HG03095 (cell line): ENCODE results near the gene GRAMD2A.
"Not testable (repeated sequence)": the region's sequence is repeated elsewhere in the genome, so short reads cannot be mapped to it uniquely, and the experiment has no call there.

ENCODE experiments used
- ATAC-seq: cut with Tn5 transposase; IDR thresholded peaks from one replicate; pipeline ENCODE4 v1.9.1; 2021; ENCODE audit warnings: moderate library complexity; ENCODE audit not compliant: unreplicated experiment

Gene GRAMD2A

DNA sequence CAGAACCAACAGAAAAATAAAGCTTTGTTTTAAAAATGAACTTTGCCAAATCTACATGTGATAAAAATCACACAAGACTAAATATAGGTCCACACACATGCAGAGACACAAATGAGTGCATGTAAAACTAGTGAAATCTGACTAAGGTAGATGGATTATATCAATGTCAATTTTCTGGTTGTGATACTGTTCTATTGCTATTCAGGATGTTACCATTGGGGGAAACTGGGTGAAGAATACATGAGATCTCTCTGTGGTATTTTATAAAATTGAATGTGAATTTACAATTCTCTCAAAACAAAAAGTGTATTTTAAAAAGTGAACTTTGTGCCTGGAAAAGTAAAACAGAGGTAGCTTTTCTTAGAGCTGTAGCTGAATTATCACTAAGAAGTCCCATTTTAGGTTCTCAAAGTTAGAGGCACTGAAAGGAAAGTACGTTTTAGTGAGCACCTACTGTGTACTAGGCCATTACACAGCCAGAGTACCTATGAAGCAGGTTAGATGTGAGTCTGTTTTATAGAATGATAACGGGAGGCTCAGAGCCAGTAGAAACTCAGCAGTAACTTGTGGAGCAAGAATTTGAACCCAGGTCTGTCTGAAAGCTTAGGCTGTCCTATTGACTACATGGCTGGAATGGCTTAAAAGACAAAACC, 8.2 kb downstream of the GRAMD2A start:
- ATAC-seq, result no peak

DNA sequence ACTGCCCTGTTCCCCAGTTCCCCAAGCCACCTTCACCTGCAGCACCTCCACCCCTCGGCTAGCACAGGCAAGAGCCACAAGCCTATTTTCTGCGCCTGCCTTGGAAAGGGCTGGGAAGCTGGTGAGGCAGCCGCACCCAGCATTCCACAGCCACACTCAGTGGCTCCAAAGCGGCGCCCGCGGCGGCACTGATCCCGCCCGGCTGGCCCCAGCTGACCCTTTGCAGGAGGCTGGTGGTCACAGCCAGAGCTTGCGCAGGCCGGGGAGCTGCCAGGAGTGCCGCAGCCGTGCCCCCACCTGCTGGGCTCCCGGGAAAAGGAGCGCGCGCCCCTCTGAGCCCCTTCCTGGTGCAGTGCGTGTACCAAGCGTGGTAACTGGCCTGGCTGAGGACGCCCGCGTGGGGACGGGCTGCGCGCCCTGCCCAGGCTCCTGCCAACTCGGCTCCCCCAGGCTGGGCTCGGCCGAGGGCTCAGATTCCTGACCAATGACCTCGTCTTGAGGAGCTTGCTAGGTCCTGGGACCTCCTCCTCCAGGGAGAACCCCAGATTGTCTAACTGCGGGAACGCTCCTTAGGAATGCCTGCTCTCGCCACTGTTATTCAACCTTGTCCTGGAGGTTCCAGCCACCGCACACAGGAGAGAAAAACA, 13.3 kb downstream of the GRAMD2A start:
- ATAC-seq, result no peak

DNA sequence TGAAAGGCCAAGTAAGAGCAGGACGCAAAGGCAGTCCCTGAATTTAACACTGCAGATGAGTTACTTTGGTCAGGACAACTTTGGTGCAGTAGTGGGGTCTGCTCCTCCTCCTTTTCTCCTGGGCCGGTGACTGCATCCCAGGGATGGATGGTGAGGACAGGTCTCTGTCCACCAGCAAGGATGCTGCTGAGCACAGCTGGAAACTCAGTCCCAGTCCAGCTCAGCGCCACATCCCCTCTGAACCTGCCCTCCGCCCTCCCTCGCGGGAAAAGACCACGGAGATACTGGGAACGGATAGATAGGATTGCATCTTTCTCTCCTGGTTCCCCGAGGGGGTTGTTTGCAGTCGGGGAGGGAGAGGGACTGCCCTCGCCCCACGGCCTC, 13.8 kb downstream of the GRAMD2A start:
- no peak for ATAC-seq

DNA sequence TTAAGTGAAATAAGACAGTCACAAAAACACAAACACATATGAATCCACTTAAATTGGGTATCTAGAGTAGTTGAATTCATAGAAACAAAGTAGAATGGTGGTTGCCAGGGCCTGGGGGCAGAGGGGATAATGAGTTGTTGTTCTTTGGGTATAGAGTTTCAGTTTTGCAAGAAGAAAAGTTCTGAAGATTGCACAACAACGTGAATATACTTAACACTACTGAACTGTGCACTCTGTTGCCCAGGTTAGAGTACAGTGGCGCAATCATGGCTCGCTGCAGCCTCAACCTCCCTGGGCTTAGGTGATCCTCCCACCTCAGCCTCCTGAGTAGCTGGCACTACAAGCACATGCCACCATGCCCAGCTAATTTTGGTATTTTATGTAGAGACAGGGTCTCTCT, 14.9 kb downstream of the GRAMD2A start:
- ATAC-seq, result no peak

DNA sequence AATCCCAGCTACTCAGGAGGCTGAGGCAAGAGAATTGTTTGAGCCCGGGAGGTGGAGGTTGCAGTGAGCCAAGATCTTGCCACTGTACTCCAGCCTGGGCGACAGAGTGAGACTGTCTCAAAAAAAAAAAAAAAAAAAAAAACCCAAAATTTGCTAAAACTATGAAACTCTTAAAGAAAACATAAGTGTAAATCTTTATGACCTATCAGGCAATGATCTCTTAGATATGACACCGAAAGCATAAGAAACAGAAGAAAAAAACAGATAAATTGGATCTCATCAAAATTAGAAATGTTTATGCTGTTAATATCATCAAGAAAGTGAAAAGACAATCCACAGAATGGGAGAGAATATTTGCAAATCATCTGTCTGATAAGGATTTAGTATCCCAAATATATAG, 15.3 kb downstream of the GRAMD2A start:
- ATAC-seq, result no peak

DNA sequence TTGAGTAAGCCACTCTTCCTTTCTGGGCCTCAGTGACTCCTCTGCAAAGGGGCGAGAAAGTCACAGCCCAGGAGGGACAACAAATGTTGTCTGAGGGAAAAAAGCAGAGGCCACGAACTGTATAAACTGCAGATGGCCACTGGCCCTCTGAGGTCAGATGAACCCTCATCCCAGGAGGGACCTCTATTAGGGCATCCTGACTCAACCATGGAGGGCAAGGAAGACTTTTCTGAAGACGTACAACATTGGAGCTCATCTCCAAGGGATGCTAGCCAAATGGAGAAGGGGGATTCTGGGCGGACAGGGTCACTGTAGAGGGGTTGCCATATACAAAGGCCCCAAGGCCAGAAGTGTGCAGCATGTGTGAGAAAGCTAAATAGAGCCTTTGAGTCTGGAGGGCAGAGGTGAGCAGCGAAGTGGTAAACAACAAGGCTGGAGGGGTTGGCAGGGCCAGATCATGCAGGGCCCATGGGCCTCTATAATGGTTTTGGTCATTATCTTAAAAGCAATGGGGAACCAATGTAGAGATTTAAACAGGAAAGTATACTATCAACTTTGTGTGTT, 16.7 kb downstream of the GRAMD2A start:
- ATAC-seq, result no peak

DNA sequence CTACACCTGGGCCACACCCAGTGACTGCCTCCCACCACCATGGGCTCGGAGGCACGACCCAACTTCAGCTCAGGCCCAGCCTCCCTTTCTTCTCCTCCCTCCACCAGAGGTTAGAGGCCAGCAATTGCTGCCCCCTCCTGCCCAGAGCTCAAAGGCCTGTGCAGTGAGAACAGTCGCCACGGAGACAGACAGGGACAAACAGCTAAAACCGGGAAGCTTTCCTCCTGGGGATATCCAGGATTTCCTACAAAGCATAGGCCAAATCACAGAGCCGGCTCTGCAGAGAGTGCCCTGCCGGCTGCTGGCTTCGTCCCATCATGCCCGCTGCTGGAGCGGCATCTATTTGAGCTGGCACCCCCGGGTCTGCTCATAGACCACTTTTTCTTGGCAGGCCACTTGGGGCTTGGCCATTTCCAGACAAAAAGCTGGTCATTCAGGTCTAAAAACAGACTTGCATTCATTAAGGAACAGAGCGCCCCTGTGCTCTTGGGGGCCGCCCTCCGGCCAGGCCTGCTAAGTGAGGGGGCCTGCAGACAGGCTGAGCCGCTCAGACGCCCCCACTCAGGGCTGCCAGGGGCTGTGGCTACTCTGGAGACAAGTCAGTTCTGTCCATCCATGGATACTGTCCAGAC, 17.5 kb downstream of the GRAMD2A start:
- no peak for ATAC-seq

DNA sequence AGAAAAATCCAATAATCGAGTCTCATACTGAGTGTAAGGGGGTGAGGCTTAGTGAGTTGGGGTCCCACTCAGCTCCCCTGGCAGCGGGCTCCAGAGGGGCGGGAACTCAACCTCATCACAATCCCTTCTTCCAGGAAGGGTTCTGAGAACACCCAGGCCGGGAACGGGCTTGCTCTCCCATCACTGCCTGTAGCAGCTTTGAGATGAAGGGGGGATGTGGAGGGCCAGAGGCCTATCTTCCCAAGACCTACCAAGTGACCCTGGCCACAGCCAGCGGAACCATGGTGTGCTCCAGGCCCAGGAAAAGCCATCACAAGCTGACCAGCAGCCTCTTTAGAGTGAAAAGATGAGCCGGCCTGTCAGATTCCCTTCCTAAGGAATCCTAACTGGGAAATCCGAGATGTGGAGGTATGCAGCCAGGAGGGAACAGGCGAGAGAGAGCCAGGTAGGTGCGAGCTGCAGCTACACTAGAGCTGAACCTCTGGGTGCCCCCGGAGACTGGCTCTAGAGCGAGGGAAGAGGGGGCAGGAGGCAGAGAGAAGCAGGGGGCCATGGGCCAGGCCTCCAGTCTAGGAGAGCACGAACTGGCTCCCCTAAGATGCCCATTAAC, 18.5 kb downstream of the GRAMD2A start:
- ATAC-seq, result no peak

DNA sequence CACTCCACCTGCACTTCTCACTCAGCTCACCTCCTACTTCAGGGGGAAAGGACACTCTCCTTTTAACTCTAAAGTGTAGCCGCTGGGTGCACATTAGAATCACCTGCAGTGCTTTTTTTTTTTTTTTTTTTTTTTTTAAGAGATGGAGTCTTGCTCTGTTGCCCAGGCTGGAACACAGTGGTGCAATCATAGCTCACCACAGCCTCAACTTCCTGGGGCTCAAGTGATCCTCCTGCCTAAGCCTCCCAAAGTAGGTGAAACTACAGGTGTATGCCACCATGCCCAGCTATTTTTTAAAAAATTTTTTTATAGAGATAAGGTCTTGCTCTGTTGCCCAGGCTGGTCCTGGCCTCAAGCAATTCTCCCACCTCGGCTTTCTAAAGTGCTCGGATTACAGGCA, 20.8 kb downstream of the GRAMD2A start:
- ATAC-seq, result no peak

DNA sequence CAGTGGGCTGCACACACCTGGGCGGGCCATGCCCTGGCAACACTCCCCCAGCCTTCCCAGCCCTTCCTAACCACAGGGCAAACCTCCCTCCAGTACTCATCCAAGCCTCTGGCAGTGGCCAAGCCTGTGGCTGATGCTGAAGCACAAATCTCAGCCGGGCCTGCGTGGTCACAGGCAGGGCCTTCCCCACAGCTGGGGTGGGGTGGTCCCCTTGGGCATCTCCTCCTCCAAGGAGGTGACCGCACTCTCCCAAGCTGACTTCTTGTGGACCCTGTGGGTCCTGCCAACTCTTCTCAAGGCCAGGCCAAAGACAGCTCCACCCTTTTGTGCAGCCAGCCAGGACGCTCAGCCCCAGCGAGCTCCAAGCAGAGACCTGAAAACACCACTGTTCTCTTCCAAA, 21.4 kb downstream of the GRAMD2A start:
- no peak for ATAC-seq

DNA sequence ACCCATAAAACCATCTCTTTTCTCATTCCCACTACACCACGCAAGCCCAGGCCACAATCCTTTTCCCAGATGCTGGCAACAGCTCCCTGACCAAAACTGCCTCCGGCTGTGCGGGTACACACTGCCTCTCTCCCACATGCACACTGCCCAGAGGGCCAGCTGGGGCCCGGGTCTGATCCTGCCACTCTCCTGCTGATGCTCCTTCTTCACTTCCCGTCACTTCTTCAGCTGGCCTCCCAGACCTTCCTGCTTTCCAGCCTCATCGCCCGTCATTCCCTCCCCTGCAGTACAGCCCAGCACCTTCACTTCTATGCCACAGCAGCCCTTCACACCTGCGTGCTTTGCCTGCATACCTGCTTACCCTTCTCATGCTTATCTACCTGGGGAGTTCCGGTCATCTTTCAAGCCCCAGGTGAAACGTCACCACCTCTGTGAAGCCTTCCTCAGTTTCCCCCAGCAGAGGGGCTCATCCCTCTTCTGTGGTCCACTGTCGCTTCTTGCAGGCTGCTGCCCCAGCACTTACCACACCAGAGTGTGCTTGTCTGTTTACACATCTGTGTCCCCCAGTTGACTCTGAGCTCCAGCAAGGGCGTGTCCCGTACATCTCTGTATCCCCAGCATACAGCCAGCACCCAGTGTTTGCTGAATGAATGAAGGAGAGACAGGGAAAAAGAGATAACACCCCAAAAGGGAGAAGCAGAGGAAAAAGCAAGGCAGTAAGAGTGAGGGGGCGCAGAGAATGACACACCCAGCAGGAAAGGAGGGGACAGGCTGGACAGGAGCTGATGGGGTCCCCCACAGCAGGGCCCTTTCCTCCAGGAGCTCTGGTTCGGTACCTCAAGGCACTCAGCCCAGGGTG, 22.2 kb downstream of the GRAMD2A start:
- no peak for ATAC-seq

DNA sequence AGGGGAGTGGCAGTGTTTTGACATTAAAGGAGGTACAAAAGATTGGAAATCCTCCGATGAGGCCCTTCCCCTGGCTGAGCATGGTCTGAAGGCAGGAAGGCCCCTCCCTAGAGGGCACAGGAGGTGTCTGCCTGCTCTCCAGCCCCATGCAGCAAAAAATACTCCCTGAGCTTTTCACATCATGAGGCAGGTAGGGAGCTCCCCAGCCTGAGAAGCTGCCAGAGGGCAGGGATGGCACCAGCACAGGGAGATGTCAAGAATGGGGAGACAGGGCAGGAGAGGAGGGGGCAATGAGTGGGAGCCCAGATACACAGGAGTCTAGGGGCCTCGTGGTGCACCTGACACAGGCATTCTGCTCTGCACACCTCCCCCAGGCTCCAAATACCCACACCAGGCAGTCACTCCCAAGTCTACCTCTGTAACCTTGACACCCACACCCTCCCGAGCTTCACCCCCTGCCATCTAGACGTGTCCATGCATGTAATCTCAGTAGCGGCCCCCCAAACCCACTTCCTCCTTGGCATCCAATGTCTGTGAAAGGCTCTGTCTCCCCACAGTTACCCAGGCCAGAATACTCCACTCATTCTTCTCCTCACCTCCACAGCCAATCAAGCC, 22.9 kb downstream of the GRAMD2A start:
- ATAC-seq, result no peak

DNA sequence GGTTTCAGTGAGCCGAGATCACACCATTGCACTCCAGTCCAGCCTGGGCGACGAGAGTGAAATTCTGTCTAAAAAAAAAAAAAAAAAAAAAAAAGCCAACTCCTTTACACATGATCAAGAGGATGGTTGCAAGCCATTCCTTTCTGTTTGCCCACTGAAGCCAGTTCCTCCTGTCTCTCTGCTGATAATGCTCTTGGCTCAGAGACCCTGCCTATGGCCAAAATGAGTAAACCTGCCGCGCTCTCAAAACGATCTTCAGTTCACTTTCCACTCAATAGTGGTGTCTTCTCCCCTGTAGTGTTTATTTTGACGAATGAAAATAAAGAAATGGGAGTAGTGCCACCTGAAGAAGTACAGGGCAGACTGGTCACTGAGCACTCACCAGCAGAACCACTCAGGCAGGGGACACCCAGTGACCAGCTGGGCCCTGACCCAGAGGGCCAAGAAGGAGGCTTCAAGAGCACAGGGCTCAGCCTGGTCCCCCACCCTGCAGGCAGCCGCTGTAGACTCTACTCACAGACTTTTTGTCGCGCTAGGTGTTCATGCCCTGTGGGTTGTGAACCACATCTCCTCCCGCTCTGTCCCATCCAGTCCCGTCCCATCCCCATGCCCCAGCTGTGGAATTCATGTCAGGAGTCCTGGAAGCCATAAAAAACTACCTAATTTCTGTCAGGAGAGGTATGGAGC, 23.6 kb downstream of the GRAMD2A start:
- ATAC-seq, result no peak

DNA sequence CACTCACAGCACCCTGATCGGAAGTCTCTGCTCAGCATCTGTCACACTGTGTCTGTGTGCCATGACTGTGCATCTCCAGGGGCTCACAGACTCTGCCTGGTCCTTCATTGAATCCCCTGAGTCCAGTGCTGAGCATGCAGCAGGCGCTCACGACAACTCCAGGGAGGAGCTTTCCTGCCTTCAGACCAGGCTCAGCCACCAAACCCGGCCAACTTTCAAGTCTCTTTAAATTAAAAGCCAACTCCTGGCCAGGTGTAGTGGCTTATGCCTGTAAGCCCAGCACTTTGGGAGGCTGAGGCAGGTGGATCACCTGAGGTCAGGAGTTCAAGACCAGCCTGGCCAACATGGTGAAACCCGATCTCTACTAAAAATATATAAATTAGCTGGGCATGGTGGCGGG, 24.2 kb downstream of the GRAMD2A start:
- no peak for ATAC-seq

DNA sequence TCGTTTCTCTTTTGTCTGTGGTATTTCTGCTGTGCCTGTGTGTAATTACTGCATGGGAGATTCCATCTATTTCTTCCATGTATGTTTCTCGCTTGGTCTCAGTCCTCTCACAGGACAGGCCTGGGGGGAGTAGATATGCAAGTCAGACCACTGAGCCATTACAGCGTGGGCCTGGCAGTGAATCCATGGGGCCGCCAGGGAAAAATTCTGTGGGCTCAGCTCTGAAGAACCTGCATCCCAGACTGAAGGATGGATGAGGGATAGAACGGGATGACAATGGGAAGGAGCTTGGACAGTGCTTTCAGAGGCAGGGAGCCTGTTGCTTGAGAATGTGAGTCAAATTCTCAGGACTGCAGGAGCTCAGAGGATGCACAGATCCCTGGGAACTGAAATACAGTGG, 24.8 kb downstream of the GRAMD2A start:
- no peak for ATAC-seq

DNA sequence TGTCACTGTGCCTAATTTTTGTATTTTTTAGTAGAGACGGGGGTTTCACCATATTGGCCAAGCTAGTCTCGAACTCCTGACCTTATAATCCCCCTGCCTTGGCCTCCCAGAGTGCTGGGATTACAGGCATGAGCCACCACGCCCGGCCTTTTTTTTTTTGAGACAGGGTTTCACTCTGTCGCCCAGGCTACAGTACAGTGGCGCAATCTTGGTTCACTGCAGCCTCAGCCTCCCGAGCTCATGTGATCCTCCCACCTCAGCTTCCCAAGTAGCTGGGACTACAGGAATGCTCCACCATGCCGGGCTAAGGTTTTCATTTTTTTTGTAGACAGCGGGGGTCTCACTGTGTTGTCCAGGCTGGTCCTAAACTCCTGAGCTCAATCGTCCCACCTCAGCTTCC, 25.6 kb downstream of the GRAMD2A start:
- ATAC-seq, result not testable (repeated sequence)

DNA sequence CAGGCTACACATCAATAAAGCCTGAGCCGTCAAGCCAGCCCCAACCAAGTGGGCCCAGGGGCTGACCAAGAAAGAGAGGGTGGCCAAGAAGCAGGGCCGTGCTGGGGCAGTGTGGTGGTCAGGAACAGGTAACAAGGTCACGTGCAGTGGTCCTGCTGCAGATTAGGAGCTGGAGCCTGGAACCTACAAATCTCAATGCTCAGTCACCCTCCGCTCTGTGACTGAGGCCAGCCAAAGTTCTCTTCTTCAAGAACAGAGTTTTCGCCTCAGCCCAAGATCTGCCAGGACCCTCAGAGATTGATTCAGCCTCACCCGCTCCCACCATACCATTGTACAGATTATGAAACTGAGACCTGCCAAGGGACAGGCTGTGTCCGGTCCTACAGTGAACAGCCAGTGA, 26.9 kb downstream of the GRAMD2A start:
- ATAC-seq, result no peak

DNA sequence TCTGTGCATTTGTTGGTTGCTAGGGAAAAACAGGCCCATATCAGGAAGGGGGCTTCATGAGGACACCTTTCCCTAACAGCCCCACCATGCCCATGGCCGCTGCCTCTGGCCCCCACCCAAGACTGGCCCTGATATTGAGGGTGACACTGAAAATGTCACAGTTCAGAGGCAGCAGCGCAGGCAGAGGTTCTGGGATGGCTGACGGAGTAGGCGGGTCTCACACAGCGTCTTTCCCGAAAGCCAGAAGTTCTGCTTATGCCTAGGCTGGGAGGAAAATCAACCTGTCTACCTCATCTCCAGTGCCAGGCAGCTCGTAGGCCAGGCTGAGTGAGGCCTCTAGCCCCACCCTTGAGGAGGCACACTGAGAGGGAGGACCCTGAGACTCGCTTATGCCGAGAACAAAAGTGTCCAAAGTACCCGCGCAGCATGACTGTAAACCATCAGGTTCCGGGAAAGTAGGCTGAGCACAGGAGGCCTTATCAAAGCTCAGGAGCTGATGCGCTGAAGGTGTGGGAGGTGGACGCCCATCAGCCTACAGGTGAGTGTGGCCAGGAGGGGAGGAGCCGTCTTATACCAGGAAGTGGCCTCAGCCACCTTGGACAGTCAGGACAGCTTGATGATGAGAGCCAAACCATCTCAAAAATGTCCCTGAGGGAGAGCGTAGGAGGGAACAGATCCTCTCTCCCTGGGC, 27.5 kb downstream of the GRAMD2A start:
- no peak for ATAC-seq

DNA sequence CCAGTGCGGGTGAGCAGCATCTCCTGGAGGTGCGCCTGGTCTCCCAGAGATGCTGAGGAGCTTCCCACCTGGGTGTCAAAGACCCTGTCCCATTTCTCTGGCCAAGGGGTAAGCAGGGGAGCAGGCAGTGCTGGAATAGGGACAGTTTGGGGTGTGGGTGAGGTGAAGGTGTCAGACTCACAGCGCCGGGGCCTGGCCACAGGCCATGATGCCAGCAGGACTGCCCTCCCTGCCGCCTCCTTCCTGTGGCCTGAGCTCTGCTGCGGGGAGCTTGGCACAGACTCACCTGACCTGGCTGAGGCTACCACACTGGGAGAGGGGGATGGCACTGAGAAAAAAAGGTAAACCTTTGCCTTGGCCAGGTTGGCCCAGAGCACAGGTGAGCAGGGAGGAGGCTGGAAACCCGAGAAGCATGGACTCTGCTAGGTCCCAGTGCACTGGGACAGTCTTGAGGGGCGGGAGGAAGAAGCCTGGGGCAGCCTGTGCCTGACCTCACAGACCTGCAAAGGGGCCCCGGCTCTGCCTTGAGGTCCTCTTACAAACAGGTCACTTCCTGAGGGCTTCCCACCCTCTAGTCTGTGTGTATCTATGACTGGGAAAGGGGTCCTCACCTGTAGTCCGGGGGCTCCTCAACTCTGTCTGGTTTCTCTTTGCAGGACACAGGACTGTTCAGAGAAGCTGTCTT, 28.2 kb downstream of the GRAMD2A start:
- ATAC-seq, result no peak
